HG03280 (cell line): ENCODE measurements around the gene HSD3B1.
"Not testable (repeated sequence)": the region's sequence is repeated elsewhere in the genome, so short reads cannot be mapped to it uniquely, and the experiment has no call there.

ENCODE experiments used
- ATAC-seq: cut with Tn5 transposase; IDR thresholded peaks from one replicate; pipeline ENCODE4 v1.9.1; 2021; ENCODE audit warnings: mild to moderate bottlenecking, moderate library complexity; ENCODE audit not compliant: unreplicated experiment

The HSD3B1 gene

GRCh38 chr1:119489201-119489600 lies 17.8 kb upstream of the HSD3B1 start:
- no peak for ATAC-seq

GRCh38 chr1:119490925-119491324 lies 16.1 kb upstream of the HSD3B1 start:
- ATAC-seq = no peak

- no peak for ATAC-seq
These were observed 14.2 kb upstream of the HSD3B1 start for GRCh38 chr1:119492763-119493162.

GRCh38 chr1:119504831-119505230 lies 2.2 kb upstream of the HSD3B1 start:
- ATAC-seq = no peak

- ATAC-seq = no peak
These were observed 3.0 kb downstream of the HSD3B1 start for GRCh38 chr1:119510046-119510445.

GRCh38 chr1:119515221-119515620 lies 8.2 kb downstream of the HSD3B1 start:
- no peak for ATAC-seq

- ATAC-seq = no peak
These were observed 9.2 kb downstream of the HSD3B1 start for GRCh38 chr1:119516247-119516646.

GRCh38 chr1:119516680-119517079 lies 9.7 kb downstream of the HSD3B1 start:
- ATAC-seq = no peak

GRCh38 chr1:119517667-119518066 lies 10.7 kb downstream of the HSD3B1 start:
- not testable (repeated sequence) for ATAC-seq

GRCh38 chr1:119531606-119532323 lies 24.8 kb downstream of the HSD3B1 start:
- ATAC-seq = no peak

GRCh38 chr1:119532324-119532910 lies 25.4 kb downstream of the HSD3B1 start:
- no peak for ATAC-seq

GRCh38 chr1:119535381-119535780 lies 28.4 kb downstream of the HSD3B1 start:
- no peak for ATAC-seq

- no peak for ATAC-seq
These were observed 31.0 kb downstream of the HSD3B1 start for GRCh38 chr1:119537966-119538365.

- ATAC-seq = no peak
These were observed 32.6 kb downstream of the HSD3B1 start for GRCh38 chr1:119539636-119540035.

- no peak for ATAC-seq
These were observed 34.4 kb downstream of the HSD3B1 start for GRCh38 chr1:119541389-119541788.

- no peak for ATAC-seq
These were observed 35.5 kb downstream of the HSD3B1 start for GRCh38 chr1:119542492-119542946.

- ATAC-seq = no peak
These were observed 37.3 kb downstream of the HSD3B1 start for GRCh38 chr1:119544165-119544762.

GRCh38 chr1:119546641-119547040 lies 39.6 kb downstream of the HSD3B1 start:
- no peak for ATAC-seq

GRCh38 chr1:119547306-119547705 lies 40.3 kb downstream of the HSD3B1 start:
- ATAC-seq = no peak

GRCh38 chr1:119547805-119548204 lies 40.8 kb downstream of the HSD3B1 start:
- ATAC-seq = no peak

GRCh38 chr1:119549719-119550132 lies 42.7 kb downstream of the HSD3B1 start:
- peak; percentile 48 for ATAC-seq

- no peak for ATAC-seq
These were observed 43.4 kb downstream of the HSD3B1 start for GRCh38 chr1:119550381-119550780.
